SK-N-SH (cell line): Measurements from ENCODE around the gene SLCO2A1. TPM values are rescaled to one million over a fixed set of nuclear protein-coding genes. Genes with fewer than 3 reads are reported as not detected.

Experiments
- CTCF ChIA-PET: fragments of 300-600, 350-600 bp; formaldehyde crosslinking; extraction: SDS; loops from one replicate; lab custom pipeline; 2021; lab: Yijun Ruan, JAX
- POLR2A ChIA-PET: fragments of 350-600 bp; sonication (Branson Sonifier 250); formaldehyde crosslinking; extraction: SDS; loops from one replicate; lab custom pipeline; 2020; ENCODE audit warnings: antibody characterized with exemption, inconsistent platforms; lab: Yijun Ruan, JAX
- DNase-seq: peaks from one replicate; pipeline ENCODE4 v3.0.0; 2012
- H2AFZ ChIP-seq: fragments of 200-600 bp; sonication (generic); 2 replicates; pipeline ENCODE4 v1.8.1; 2016; ENCODE audit warnings: antibody characterized with exemption, mild to moderate bottlenecking, low read depth
- H3F3A ChIP-seq: fragments of 200-600 bp; sonication (generic); replicated peaks from 2 replicates; pipeline ENCODE3; 2016; ENCODE audit warnings: antibody characterized with exemption, mild to moderate bottlenecking; ENCODE audit not compliant: insufficient read depth
- H3K27ac ChIP-seq, 2 experiments: fragments of 200-500 bp in 1 of 2; fragments of 200-600 bp in 1 of 2; sonication (Bioruptor generic) in 1 of 2; sonication (generic), shearing (Covaris generic) in 1 of 2; 2 replicates each; pipeline versions ENCODE4 v1.5.1 to v1.6.1; 2014 to 2016; ENCODE audit warnings: low read depth in 2 of 2, inconsistent platforms in 1 of 2, low read length in 1 of 2, mild to moderate bottlenecking in 1 of 2, mixed read lengths in 1 of 2
- H3K27me3 ChIP-seq: fragments of 200-600 bp; sonication (generic), shearing (Covaris generic); 2 replicates; pipeline ENCODE4 v1.6.1; 2016; ENCODE audit warnings: mixed run types; ENCODE audit not compliant: insufficient read depth
- H3K36me3 ChIP-seq, 2 experiments: fragments of 200-500 bp in 1 of 2; fragments of 200-600 bp in 1 of 2; sonication (Bioruptor generic) in 1 of 2; sonication (generic) in 1 of 2; replicated peaks in 1 of 2; 2 replicates each; pipeline versions ENCODE3 to v1.5.1; 2014 to 2016; ENCODE audit warnings: low read length in 1 of 2, mild to moderate bottlenecking in 1 of 2; ENCODE audit not compliant: insufficient read depth in 2 of 2, control insufficient read depth in 1 of 2
- H3K4me1 ChIP-seq, 2 experiments: fragments of 200-500 bp in 1 of 2; fragments of 200-600 bp in 1 of 2; sonication (Bioruptor generic) in 1 of 2; sonication (generic), shearing (Covaris generic) in 1 of 2; 2 replicates each; pipeline versions ENCODE4 v1.5.1 to v1.6.1; 2014 to 2016; ENCODE audit warnings: low read depth in 1 of 2, low read length in 1 of 2, mixed run types in 1 of 2; ENCODE audit not compliant: insufficient read depth in 2 of 2, control insufficient read depth in 1 of 2
- H3K4me2 ChIP-seq: fragments of 200-600 bp; sonication (generic), shearing (Covaris generic); 2 replicates; pipeline ENCODE4 v1.6.1; 2017; ENCODE audit warnings: mixed run types
- H3K4me3 ChIP-seq, 2 experiments: fragments of 200-500 bp in 1 of 2; fragments of 200-600 bp in 1 of 2; sonication (Bioruptor generic) in 1 of 2; sonication (generic), shearing (Covaris generic) in 1 of 2; 2 replicates each; pipeline versions ENCODE4 v1.5.1 to v1.8.1; 2014 to 2016; ENCODE audit warnings: low read depth in 2 of 2, inconsistent platforms in 1 of 2, low read length in 1 of 2, mild to moderate bottlenecking in 1 of 2, mixed read lengths in 1 of 2, moderate library complexity in 1 of 2
- H3K79me2 ChIP-seq: fragments of 200-600 bp; sonication (generic); 2 replicates; pipeline ENCODE4 v1.8.1; 2017; ENCODE audit warnings: mild to moderate bottlenecking; ENCODE audit not compliant: insufficient read depth
- H3K9ac ChIP-seq: fragments of 200-600 bp; sonication (generic); 2 replicates; pipeline ENCODE4 v1.6.1; 2017; ENCODE audit warnings: mixed run types
- H3K9me2 ChIP-seq: fragments of 200-600 bp; sonication (generic); 2 replicates; pipeline ENCODE4 v1.6.1; 2017; ENCODE audit warnings: mixed run types
- H3K9me3 ChIP-seq: fragments of 200-600 bp; sonication (generic); 2 replicates; pipeline ENCODE4 v1.6.1; 2017; ENCODE audit warnings: mixed run types, mild to moderate bottlenecking, moderate library complexity
- H4K20me1 ChIP-seq: fragments of 200-600 bp; sonication (generic); 2 replicates; pipeline ENCODE4 v1.6.1; 2017; ENCODE audit warnings: mild to moderate bottlenecking, mixed run types; ENCODE audit not compliant: insufficient read depth
- CHD2 ChIP-seq: fragments of 150-350 bp; IDR thresholded peaks from 2 replicates; pipeline ENCODE4 v1.6.1; 2018; ENCODE audit warnings: low read length; ENCODE audit not compliant: partially characterized antibody
- CTCF ChIP-seq: fragments of 200-600 bp; sonication (generic); IDR thresholded peaks from 2 replicates; pipeline ENCODE4 v1.6.1; 2017; ENCODE audit warnings: antibody characterized with exemption, mild to moderate bottlenecking, moderate library complexity
- ELF1 ChIP-seq: IDR thresholded peaks from 2 replicates; pipeline ENCODE4 v1.4.0; 2012
- EP300 ChIP-seq, 2 experiments: IDR thresholded peaks; 2 replicates each; pipeline versions ENCODE4 v1.4.0 to v1.6.1; 2012; ENCODE audit warnings: borderline replicate concordance in 1 of 2, low read depth in 1 of 2, low read length in 1 of 2
- FOSL2 ChIP-seq: IDR thresholded peaks from 2 replicates; pipeline ENCODE4 v1.4.0; 2012; ENCODE audit warnings: low read depth, mild to moderate bottlenecking, moderate library complexity, borderline replicate concordance
- FOXJ3 ChIP-seq: sonication (generic); formaldehyde crosslinking; IDR thresholded peaks from 2 replicates; pipeline ENCODE4 v1.5.1; 2020; ENCODE audit warnings: mild to moderate bottlenecking, missing genetic modification reagents
- GABPA ChIP-seq: IDR thresholded peaks from 2 replicates; pipeline ENCODE4 v1.4.0; 2012; ENCODE audit warnings: low read depth, mild to moderate bottlenecking
- IRF3 ChIP-seq: fragments of 150-350 bp; IDR thresholded peaks from 2 replicates; pipeline ENCODE4 v1.6.1; 2016; ENCODE audit warnings: mild to moderate bottlenecking, low read depth, low read length
- JUND ChIP-seq: IDR thresholded peaks from 2 replicates; pipeline ENCODE4 v1.4.0; 2012
- MXI1 ChIP-seq: IDR thresholded peaks from 2 replicates; pipeline ENCODE4 v1.6.1; 2012; ENCODE audit warnings: mild to moderate bottlenecking, low read depth, low read length, improper control_type of control experiment
- NRF1 ChIP-seq: IDR thresholded peaks from 2 replicates; pipeline ENCODE4 v1.6.1; 2012; ENCODE audit warnings: low read depth, mild to moderate bottlenecking, low read length
- RAD21 ChIP-seq: IDR thresholded peaks from 2 replicates; pipeline ENCODE4 v1.6.1; 2012; ENCODE audit warnings: mild to moderate bottlenecking, low read length
- RCOR1 ChIP-seq: fragments of 150-350 bp; IDR thresholded peaks from 2 replicates; pipeline ENCODE4 v1.6.1; 2017; ENCODE audit warnings: antibody characterized with exemption, low read length
- RXRA ChIP-seq: IDR thresholded peaks from 2 replicates; pipeline ENCODE4 v1.4.0; 2012; ENCODE audit warnings: low read depth, mild to moderate bottlenecking, borderline replicate concordance
- TAF1 ChIP-seq: IDR thresholded peaks from 2 replicates; pipeline ENCODE4 v1.6.1; 2012; ENCODE audit warnings: low read depth, mild to moderate bottlenecking, low read length, moderate library complexity, borderline replicate concordance
- TCF12 ChIP-seq: IDR thresholded peaks from 2 replicates; pipeline ENCODE4 v1.4.0; 2012
- TEAD4 ChIP-seq: IDR thresholded peaks from 2 replicates; pipeline ENCODE4 v1.4.0; 2012; ENCODE audit warnings: mild to moderate bottlenecking, borderline replicate concordance; ENCODE audit not compliant: insufficient read depth
- WGBS: methylation state at CpG from one replicate; pipeline ENCODE4 v1.1.6; 2017; ENCODE audit warnings: low lambda C conversion rate; 5-methylcytosine and 5-hydroxymethylcytosine counted together
- polyA plus RNA-seq, 3 experiments: library from polyadenylated mRNA; depleted of rRNA; stranded (reverse); fragments of >200 nt; gene quantifications; 2 replicates each; pipeline ENCODE4 v1.2.3, GENCODE V29; 2012
- TF ChIP-seq, protein P1 (sequence below): fragments of 150-350 bp; IDR thresholded peaks from 2 replicates; pipeline ENCODE4 v1.6.1; 2017; ENCODE audit warnings: antibody characterized with exemption, low read length, low read depth, borderline replicate concordance
- TF ChIP-seq, protein P2 (sequence below): IDR thresholded peaks from 2 replicates; pipeline ENCODE4 v1.4.0; 2012; ENCODE audit warnings: low read depth, borderline replicate concordance

SLCO2A1 gene
- polyA plus RNA-seq, 1 of the 3 experiments (the other 2 are of a cell fraction), result 9.3 TPM

GRCh38 chr3:133991209-133991608, 38.5 kb downstream of the SLCO2A1 start:
- Histone ChIP-seq H3K27me3 (no peaks in the 10 kb centered on the region), H4K20me1 (no peaks in the 10 kb centered on the region), H3K4me1 (no peaks in the 10 kb centered on the region), H2AFZ (no peak overlapping the region), H3F3A (peaks cover 3% of the 10 kb centered on the region), H3K9me2 (no peaks in the 10 kb centered on the region), H3K9ac (no peak overlapping the region), H3K79me2 (no peaks in the 10 kb centered on the region), H3K9me3 (no peaks in the 10 kb centered on the region), H3K27ac (no peak overlapping the region), H3K4me2 (no peak overlapping the region), H3K4me3 (no peak overlapping the region), H3K36me3 (no peaks in the 10 kb centered on the region)
- 74% methylated on average over 3 of the region's 3 CpGs for WGBS
- no peak for TF ChIP-seq IRF3
- no peak for TF ChIP-seq CTCF
- no peak for TF ChIP-seq FOSL2
- TF ChIP-seq CHD2, result no peak
- TF ChIP-seq RCOR1, result no peak
- TF ChIP-seq, protein P1, sequence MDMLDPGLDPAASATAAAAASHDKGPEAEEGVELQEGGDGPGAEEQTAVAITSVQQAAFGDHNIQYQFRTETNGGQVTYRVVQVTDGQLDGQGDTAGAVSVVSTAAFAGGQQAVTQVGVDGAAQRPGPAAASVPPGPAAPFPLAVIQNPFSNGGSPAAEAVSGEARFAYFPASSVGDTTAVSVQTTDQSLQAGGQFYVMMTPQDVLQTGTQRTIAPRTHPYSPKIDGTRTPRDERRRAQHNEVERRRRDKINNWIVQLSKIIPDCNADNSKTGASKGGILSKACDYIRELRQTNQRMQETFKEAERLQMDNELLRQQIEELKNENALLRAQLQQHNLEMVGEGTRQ, result no peak
- TF ChIP-seq ELF1, result no peak
- TF ChIP-seq MXI1, result no peak
- no peak for TF ChIP-seq RXRA
- TF ChIP-seq TCF12, result no peak
- no peak for TF ChIP-seq FOXJ3
- TF ChIP-seq JUND, result no peak
- no peak for TF ChIP-seq TAF1
- no peak for TF ChIP-seq GABPA
- TF ChIP-seq NRF1, result no peak
- no peak for TF ChIP-seq EP300 (IDR thresholded peaks at IDR 0.05; ENCODE audit: borderline replicate concordance in 1 of 2, low read depth in 1 of 2, low read length in 1 of 2)
- TF ChIP-seq TEAD4, result no peak
- TF ChIP-seq RAD21, result no peak
- TF ChIP-seq, protein P2, sequence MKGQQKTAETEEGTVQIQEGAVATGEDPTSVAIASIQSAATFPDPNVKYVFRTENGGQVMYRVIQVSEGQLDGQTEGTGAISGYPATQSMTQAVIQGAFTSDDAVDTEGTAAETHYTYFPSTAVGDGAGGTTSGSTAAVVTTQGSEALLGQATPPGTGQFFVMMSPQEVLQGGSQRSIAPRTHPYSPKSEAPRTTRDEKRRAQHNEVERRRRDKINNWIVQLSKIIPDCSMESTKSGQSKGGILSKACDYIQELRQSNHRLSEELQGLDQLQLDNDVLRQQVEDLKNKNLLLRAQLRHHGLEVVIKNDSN, result no peak
- CTCF ChIA-PET, result interaction anchor here (1.0 kb wide), 1 partner anchor 15 kb away, joined by 3 read pairs; no protein-coding TSS in a partner anchor
- no peak for DNase-seq
- POLR2A ChIA-PET, result no interaction called here
